ENCODE measurements around the gene TMEM147.
"Not testable (repeated sequence)": the region's sequence is repeated elsewhere in the genome, so short reads cannot be mapped to it uniquely, and the experiment has no call there.

The TMEM147 gene

DNA sequence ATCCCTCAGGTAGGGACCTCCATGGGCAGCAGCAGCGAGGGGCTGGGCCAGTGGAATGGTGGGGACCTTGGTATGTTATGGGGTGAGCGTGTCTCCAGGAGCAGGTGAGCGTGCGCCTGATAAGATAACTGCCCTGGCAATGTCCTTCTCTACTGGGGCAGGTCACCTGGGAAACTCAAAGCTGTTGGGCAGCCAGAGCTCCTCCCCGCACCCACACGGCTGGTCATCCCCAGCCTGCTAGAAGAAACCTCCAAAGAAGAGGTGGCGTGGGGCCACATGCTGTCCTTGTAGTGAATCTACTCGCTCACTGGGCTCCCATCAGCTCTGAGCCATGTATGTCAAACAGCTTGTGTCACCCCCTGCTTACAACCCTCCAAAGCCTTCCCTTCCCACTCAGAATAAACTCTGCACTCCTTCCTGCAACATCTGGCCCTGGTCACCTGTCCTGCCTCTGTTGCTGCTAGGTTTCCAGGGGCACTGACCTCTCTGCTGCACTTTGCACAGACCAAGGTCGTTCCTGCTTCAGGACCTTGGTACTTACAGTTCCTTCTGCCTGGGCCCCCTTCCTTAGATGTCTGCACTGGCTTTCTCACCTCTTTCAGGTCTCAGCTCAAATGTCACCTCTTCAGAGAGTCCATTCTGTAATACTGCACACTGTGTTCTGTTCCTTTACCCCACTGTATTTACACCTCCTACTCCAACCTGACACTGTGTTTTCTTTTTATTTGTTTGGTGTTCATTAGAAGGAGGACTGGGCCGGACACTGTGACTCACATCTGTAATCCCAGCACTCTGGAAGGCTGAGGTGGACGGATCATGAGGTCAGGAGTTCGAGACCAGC is 19.8 kb downstream of the TMEM147 start:
- DNase-seq, result no peak

DNA sequence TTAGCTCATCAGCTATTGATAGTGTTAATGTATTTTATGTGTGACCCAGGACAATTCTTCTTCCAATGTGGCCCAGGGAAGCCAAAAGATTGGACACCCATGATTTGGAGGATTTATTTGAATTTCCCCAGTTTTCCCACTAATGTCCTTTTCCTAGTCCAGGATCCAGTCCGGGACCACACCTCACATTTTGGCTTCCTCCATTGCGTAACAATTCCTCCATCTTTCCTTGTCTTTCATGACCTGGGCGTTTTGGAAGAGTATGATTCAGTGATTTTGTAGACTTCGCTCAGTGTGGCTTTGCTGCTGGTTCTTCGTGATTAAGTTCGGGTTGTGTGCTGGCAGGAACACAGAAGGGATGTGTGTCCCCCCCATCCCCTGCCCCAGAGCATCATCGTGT is 21.3 kb downstream of the TMEM147 start:
- no peak for DNase-seq

GRCh38 chr19:35569281-35569781 is 23.9 kb downstream of the TMEM147 start:
- DNase-seq, result no peak

- no peak for DNase-seq
Measured at GRCh38 chr19:35571406-35571965, 26.1 kb downstream of the TMEM147 start.

DNA sequence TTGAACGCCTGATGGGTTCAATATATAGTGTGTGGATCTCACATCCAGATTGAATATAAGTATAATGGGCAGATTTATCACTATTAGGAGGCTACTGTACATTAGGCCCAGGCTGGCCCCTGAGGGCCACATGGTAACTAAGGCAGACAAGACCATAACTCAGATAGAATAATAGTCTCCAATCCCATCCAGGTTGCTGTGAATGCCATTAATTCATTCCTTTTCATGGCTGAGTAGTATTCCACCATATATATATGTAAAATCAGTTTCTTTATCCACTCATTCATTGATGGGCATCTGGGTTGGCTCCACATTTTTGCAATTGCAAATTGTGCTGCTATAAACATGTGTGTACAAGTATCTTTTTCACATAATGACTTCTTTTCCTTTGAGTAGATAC is 32.5 kb downstream of the TMEM147 start:
- DNase-seq, result no peak

GRCh38 chr19:35578707-35579106 is 33.3 kb downstream of the TMEM147 start:
- no peak for DNase-seq

DNA sequence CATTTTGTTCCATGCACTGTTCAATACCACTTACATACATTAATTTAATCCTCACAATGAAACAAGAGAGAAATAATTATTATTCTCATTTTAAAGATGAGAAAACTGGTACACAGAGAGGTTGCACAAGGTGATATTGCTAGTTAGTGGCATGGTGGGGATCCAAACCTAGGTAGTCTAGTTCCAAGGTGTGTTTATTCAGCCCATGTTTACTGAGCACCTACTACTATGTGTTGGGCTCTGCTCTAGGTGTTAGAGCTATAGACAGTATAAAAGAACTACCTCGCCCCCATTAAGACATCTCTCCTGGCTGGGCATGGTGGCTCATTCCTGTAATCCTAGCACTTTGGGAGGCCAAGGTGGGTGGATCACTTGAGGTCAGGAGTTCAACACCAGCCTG is 37.3 kb downstream of the TMEM147 start:
- DNase-seq, result no peak

DNA sequence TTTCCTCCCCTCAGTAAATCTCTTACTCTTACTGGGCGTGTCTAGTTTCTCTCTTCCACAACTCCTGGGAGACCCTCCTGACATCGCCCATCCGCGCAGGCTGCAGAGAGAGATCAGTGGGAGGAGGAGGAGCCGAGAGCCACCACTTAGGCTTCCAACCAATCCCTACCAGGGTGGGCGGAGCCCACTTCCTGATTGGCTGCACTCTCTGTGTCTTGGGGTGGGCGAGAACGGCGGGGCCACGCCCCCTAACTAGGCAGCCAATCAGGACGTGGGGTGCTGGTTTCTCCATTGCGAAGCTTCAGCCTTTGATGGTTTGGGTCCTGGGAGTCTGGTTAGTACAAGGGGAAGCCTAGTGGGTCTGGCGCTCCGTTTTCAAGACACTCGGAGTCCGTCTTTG is 40.4 kb downstream of the TMEM147 start, which contains the start of gene PMIS2:
Gene PMIS2 (plus strand): TSS at position 326 of the 400 bp plus-strand sequence. CDS start 87 bp downstream, outside the sequence.
- DNase-seq, result no peak

DNA sequence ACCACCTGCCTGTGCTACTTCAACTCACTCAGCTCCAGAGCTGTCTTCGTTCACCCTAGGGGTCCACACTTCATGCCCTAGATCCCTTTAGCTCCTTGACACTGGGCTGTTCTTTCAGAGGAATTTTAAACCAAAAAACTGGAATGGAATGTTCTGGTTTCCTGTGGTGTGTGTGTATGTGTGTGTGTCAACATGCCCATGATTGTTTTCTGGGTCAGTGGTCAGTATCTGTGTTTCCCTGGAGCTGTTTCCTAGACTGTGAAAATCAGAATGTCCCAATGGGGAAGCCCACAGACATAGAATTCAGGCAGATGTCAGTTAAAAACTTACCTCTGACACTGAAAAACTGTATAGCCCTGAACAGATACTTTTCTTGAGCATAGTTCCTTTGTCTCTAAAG is 41.9 kb downstream of the TMEM147 start:
- DNase-seq, result no peak

DNA sequence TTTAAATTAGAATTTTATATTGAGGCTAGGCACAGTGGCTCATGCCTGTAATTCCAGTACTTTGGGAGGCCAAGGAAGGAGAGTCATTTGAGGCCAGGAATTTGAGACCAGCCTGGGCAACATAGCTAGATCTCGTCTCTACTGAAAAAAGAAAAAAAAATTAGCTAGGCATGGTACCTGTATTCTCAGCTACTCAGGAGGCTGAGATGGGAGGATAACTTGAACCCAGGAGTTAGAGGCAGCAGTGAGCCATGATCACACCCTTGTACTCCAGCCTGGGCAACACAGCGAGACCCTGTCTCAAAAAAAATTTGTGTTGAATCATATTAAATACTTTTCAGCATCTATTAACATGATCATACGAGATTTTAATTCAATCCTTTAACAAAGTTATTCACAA is 45.4 kb downstream of the TMEM147 start:
- no peak for DNase-seq

- no peak for DNase-seq
Measured at GRCh38 chr19:35592226-35592625, 46.8 kb downstream of the TMEM147 start.

DNA sequence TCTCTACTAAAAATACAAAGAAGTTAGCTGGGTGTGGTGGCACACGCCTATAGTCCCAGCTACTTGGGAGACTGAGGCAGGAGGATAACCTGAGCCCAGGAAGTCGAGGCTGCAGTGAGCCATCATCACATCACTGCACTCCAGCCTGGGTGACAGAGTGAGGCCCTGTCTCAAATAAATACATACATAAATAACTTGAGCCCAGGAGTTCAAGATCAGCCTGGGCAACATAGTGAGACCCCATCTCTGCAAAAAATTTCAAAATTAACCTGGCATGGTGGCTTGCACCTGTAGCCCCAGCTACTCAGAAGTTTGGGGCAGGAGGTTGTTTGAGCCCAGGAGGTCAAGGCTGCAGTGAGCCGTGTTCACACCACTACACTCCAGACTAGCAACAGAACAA is 49.6 kb downstream of the TMEM147 start:
- DNase-seq, result not testable (repeated sequence)

- no peak for DNase-seq
Measured at GRCh38 chr19:35595928-35596327, 50.5 kb downstream of the TMEM147 start.

DNA sequence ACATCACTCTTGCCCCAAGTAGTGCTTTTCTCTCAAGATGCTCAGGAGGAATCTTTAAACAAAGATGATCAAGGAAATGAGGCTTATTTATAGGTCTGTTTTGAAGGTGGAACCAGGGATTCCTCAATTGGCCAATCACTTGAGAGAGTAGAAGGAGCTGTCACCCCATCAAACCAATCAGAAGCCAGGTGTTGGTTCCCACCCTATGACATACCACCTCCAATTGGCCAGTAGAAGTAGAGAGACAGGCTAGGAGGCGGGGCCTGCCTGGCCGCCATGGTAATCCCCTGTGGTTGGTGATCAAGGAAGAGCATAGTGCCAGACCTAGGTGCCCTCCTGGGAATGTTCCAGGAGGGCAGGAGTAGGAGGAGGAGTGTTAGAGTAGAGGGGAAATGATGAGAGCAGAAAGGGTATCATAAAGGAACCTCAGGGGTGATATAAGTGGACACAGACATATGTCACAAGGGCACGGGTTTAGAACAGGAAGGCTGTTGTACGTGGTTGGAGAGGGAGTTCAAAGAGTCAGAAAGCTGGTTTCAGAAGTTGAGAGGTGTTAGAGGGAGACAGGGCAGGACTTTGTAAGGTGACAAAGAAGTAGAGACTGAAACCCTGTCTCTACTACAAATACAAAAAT is 51.1 kb downstream of the TMEM147 start:
- no peak for DNase-seq
